OCI-LY1 (cell line): Measurements from ENCODE around the gene GALNT16.

Experiments used
- CTCF ChIP-seq: fragments of 200-600 bp; sonication (generic), shearing (Covaris generic); IDR thresholded peaks from 2 replicates; pipeline ENCODE4 v1.5.1; 2017; ENCODE audit warnings: mild to moderate bottlenecking, antibody characterized with exemption, low read length, moderate library complexity, mixed read lengths
- EZH2 ChIP-seq: fragments of 200-600 bp; sonication (generic), shearing (Covaris generic); IDR thresholded peaks from 2 replicates; pipeline ENCODE4 v1.8.0; 2017; ENCODE audit warnings: borderline replicate concordance, mixed run types, mild to moderate bottlenecking, antibody characterized with exemption, low read length, moderate library complexity, mixed read lengths

DNA sequence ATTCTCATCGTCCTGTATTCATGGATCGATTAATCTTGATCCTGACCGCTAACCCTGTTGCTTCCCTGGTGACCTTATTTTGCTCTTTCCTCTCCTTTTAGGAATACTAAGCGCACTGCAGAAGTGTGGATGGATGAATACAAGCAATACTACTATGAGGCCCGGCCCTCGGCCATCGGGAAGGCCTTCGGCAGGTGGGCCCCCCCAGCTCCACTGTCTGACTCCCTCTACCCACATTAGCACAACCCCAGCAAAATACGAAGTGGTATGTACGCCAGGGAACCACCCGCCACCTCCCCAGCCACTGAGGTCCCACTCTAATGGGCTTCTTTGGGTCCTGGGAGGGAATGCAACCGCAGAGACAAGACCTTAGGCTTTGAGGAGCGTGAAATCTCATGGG, 79.5 kb downstream of the GALNT16 start:
- TF ChIP-seq CTCF (no peak), EZH2 (no peak)
